HG03135 (cell line): ENCODE data around the gene UTP3.
"Not testable (repeated sequence)": the region's sequence is repeated elsewhere in the genome, so short reads cannot be mapped to it uniquely, and the experiment has no call there.

Experiments
- ATAC-seq: cut with Tn5 transposase; IDR thresholded peaks from one replicate; pipeline ENCODE4 v1.9.1; 2021; ENCODE audit warnings: mild to moderate bottlenecking, moderate library complexity; ENCODE audit not compliant: unreplicated experiment

UTP3 gene

GRCh38 chr4:70681704-70682103, 6.6 kb upstream of the UTP3 start:
- ATAC-seq: no peak

- not testable (repeated sequence) for ATAC-seq
These were observed 6.2 kb upstream of the UTP3 start for GRCh38 chr4:70682142-70682541.

DNA sequence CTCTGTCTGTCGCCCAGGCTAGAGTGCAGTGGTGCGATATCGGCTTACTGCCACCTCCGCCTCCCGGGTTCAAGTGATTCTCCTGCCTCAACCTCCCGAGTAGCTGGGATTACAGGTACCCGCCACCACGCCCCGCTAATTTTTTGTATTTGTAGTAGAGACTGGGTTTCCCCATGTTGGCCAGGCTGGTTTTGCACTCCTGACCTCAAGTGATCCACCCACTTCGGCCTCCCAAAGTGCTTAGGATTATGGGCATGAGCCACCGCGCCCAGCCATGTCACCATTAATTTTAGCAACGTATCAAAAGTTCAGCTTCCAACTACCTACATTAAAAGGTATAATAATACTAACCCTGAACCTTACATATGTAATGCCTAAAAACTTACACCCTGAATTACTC, 940 bp upstream of the UTP3 start:
- ATAC-seq: peak; percentile 18

GRCh38 chr4:70688795-70689231, 481 bp downstream of the UTP3 start:
- ATAC-seq: no peak

DNA sequence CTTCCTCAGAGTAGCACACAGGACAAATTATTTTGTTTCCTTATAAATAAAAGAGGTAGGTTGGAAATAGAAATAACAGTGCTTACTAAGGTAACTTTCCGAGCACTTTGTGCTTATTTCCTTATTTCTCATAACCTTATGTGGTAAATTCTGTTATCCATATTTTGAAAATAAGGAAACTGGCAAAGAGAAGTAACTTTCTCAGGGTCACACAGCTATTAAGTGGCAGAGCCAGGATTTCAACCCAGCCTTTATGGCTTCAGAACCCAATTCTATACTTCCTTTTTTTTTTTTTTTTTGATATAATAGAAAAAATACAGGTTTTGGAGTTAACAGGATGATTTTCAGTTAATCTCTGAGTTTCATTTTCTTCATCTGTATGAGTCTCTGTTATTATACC, 3.3 kb downstream of the UTP3 start:
- ATAC-seq: no peak

GRCh38 chr4:70694633-70695032, 6.3 kb downstream of the UTP3 start:
- not testable (repeated sequence) for ATAC-seq

DNA sequence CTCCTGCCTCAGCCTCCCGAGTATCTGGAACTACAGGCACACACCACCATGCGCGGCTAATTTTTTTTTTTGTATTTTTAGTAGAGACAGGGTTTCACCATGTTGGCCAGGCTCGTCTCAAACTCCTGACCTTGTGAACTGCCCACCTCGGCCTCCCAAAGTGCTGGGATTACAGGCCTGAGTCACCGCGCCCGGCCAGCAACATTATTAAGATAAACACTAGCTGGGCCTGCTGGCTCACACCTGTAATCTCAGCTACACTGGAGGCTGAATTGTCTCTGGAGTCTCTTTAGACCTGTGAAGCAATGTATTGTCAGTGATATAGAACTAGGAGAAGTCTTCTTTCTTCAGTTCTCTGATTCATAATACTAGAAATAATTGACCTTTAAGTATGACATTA, 10.1 kb downstream of the UTP3 start:
- not testable (repeated sequence) for ATAC-seq

DNA sequence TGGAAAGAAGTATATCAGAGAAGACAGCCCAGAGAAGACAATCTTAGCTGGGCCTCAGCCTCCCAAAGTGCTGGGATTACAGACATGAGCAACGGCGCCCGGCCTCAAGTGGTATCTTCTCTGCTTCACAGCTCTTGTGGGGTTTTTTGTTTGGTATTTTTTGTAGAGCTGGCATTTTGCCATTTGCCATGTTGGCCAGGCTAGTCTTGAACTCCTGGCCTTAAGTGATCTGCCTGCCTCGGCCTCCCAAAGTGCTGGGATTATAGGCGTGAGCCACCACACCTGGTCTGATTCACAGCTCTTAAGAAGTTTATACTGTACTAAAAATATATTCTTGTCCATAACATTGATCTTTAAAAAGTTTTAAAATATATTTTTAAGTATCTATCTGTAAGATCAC, 12.4 kb downstream of the UTP3 start:
- no peak for ATAC-seq

- no peak for ATAC-seq
These were observed 12.9 kb downstream of the UTP3 start for GRCh38 chr4:70701271-70701670.

DNA sequence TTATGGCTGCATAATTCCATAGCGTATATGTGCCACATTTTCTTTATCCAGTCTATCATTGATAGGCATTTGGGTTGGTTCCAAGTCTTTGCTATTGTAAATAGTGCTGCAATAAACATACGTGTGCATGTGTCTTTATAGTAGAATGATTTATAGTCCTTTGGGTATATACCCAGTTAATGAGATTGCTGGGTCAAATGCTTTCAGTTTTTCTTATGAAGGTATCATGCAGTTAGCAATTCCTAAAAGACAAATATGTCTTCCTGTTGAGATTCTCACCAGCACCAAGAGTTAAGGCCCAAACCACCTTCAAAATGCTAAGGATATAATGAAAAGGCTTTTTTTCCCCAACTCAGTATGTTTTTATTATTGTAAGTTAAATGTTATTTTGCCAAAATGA, 14.3 kb downstream of the UTP3 start:
- not testable (repeated sequence) for ATAC-seq

- no peak for ATAC-seq
These were observed 15.4 kb downstream of the UTP3 start for GRCh38 chr4:70703619-70704214.

DNA sequence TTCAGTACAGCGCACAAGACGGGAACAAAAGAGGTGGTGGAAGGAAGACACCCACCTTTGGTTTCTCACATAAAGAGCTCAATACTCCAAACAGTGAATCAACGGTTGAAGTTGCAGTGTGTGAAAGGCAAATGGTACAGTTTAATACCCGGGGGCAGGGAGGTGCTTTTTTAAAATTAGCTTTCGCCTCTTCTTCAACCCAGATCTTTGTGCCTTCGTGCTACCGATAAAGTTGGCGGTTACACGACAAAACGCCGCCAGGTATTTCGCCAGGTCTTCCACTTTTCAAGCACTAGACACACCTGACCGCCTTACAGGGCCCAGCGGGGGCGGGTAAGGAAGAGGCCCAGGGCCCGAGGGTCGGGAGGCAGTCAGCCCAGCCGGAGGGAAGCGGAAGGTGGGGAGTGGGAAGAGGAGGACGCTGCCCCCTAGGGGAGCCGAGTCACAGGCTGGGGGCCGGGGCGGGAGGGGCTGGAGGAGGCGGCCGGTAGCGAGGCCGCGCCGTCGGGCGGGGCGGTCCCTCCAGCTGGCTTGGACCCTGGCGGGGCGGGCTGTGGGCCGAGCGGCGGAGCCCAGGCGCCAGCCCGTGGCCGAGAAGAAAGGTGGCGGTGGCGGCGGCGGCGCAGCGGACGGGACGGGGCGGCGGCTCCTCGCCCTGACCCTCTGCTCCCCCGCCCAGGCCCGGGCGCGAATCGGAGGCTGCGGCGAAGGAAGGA, 16.0 kb downstream of the UTP3 start:
- peak; percentile 53 for ATAC-seq

DNA sequence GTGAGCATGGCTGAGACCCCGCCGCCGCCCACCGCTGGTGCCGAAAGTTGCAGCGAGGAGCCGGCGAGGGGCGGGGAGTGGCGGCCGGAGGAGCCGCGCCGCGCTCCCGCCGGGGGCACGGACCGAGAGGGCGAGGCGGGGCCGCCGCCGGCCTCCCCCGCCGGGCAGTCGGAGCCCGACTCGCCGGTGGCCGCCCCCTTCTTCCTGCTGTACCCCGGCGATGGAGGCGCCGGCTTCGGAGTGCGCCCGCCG, 16.5 kb downstream of the UTP3 start:
- peak; percentile 31 for ATAC-seq

DNA sequence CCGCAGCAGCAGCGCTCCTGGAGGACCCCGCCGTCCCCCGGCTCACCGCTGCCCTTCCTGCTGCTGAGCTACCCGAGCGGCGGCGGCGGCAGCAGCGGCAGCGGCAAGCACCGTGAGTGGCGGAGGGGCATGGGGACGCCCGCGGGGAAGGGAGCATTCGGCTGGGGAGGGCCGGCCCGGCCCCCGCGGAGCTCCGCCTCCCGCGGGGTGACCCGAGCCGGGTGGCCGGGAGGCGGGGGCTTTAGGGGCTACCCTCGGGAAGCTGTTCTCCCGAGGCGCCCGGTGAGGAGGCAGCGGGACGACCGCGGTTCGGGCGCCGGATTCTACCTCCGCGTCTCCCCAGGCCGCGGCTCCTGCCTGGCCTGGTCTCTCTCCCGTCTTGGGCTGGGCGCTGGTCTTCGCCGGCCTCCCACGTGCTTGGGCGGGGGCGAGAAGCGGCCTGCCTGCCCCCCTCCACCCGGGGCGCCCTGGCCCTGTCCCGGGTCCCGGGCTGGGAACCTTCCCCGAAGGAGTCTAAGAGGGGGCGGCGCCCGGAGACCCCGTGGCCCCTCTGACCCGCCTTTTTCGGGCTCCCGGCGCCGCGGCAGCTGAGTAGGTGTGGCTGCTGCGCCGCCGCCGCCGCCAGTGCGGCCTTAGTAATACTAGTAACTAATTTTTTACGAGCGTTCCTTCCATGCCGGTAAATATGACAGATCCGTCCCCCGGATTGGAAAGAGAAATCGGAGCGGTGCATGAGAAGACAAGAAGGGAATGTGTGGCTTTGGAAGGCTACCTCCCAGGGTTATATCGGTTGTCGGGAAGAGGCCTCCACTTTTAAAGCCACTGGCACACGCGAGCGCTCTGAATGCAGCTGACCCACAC, 17.1 kb downstream of the UTP3 start:
- ATAC-seq: peak; percentile 65

DNA sequence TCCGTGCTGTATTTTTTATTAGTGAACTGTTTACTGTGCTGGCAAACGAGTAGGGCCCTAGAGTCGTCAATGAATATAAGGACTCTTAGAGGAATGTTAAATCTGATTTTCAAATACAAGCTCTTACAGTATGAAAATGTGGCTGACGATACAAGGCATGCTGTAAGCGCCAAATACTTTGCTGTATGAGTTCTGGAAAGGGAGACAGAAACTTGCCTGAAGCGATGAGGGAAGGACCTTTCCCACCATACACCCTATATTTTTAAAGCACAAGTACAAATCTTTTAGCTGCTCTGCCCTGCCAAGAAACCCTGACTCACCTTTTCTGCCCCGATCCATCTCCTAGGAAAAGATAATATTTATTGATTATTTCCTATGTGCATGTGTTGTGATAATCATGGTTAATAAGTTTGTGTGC, 17.7 kb downstream of the UTP3 start:
- no peak for ATAC-seq

GRCh38 chr4:70706516-70706915, 18.2 kb downstream of the UTP3 start:
- ATAC-seq: no peak

DNA sequence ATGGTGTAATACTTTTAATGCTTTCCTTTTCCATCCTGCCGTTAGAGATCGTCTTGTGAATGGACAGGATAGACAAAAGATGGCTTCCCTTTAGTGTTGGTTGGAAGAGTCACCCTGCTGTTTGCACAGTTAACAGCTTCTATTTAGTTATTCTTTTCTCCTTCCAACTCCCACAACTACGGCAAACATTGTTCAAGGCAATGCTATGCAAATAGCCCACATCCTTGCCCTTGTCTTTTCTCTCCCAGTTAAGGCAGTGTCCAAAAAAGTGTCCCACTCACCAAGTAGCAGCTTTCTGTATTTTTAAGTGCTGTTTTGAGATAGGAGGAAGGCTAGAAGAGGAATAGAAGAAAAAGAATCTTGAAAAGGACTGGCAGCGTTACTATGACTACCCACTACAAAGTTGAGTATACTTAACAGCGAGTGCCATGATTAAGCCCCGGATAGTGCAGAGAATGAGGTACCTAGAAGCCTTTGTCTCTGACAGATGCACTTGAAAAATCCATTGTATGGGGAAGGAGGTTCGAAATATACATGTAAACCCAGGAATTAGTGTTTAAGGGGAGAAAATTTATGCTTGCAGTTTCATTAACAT, 21.4 kb downstream of the UTP3 start:
- no peak for ATAC-seq

GRCh38 chr4:70711599-70711998, 23.3 kb downstream of the UTP3 start:
- no peak for ATAC-seq

DNA sequence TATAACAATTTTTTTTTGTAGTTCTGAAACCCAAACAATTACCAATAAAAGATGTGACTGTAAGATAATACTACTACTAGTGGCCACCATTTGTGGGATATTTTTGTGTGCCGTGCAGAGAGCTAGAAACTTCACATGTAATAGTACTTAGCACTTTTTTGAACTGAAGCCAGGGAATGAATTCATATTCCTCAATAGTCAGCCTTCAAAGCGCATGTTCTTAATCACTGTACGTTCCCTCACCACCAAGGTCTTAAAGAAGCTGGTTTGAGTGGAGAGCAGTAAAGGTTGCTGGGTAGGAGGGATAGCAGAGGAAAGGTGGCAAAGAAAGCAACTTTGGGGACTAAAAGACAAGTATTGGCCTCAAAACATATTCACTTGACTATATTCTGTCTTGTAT, 23.8 kb downstream of the UTP3 start:
- ATAC-seq: no peak

DNA sequence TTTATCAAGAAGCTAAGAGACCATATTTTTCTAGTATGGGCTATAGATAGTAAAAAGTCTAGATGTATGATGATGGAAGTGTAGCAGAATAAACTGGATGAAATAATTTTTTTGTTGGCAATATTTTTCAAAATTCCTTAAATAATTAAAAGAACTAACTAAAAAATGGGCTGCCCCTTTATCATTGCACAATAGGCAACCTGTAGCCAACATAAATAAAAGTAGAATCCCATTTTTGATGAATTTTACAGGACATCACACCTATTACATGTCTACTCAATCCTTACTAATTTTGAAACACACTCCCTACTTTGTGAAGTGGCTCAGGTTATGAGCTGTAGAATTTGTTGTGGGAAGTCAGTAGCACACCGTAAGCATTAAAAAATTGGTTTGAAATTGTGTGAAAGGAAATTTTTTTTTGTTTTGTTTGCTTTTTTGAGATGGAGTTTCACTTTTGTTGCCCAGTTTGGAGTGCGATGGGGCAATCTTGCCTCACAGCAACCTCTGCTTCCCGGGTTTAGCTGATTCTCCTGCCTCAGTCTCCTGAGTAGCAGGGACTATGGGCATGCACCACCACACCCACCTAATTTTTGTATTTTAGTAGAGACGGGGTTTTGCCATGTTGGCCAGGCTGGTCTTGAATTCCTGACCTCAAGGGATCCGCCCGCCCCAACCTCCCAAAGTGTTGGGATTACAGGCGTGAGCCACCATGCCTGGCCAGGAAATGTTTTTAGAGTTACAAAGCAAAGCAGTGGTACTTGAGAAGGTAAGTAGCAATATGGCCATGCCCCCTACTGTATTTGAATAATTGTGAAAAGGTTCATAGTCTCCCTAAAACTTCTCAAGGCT, 24.5 kb downstream of the UTP3 start:
- peak; percentile 3 for ATAC-seq
